ENCODE data around the gene ECM1.

GRCh38 chr1:150532860-150533259, 25.0 kb downstream of the ECM1 start:
- TF ChIP-seq CREB1 (IDR thresholded peaks at IDR 0.05; ENCODE audit: low read depth) (no peak), RAD21 (IDR thresholded peaks at IDR 0.05; ENCODE audit: low read depth) (no peak), FOXM1 (IDR thresholded peaks at IDR 0.05; ENCODE audit: borderline replicate concordance, low read depth) (no peak)
